AG04449 (cell line): ENCODE results near the gene NCK1.

Experiments used
- CTCF ChIA-PET: fragments of 350-600 bp; formaldehyde crosslinking; extraction: SDS; loops from one replicate; lab custom pipeline; 2021; ENCODE audit warnings: antibody characterized with exemption; lab: Yijun Ruan, JAX
- POLR2A ChIA-PET: fragments of 400-600, 350-600 bp; formaldehyde crosslinking; extraction: SDS; loops from one replicate; lab custom pipeline; 2020; ENCODE audit warnings: antibody characterized with exemption, inconsistent platforms; lab: Yijun Ruan, JAX
- DNase-seq: peaks from one replicate; pipeline ENCODE4 v3.0.0-alpha.2; 2010; ENCODE audit warnings: low read depth, low spot score
- H3K4me3 ChIP-seq: 2 replicates; pipeline ENCODE4 v1.5.1; 2011; ENCODE audit warnings: low read depth, mild to moderate bottlenecking, control low read depth, low read length
- CTCF ChIP-seq: IDR thresholded peaks from one replicate; pipeline ENCODE4 v1.5.1; 2011; ENCODE audit warnings: mild to moderate bottlenecking, moderate library complexity, low read length, control low read depth, inconsistent platforms; ENCODE audit not compliant: insufficient read depth; ENCODE audit errors: missing control alignments

The NCK1 gene

GRCh38 chr3:136903899-136904298 lies 41.9 kb downstream of the NCK1 start:
- H3K4me3 ChIP-seq: no peak overlapping the region
- TF ChIP-seq CTCF: no peak
- ChIA-PET CTCF (no interaction called here), POLR2A (no interaction called here)
- DNase-seq: no peak

GRCh38 chr3:136904746-136905145 lies 42.7 kb downstream of the NCK1 start:
- ChIA-PET CTCF (no interaction called here), POLR2A (no interaction called here)

GRCh38 chr3:136905549-136905948 lies 43.5 kb downstream of the NCK1 start:
- POLR2A ChIA-PET: no interaction called here
- TF ChIP-seq CTCF: no peak
- DNase-seq: no peak
- no peak overlapping the region for H3K4me3 ChIP-seq
- CTCF ChIA-PET: no interaction called here

More at GRCh38 chr3:136904746-136905145, 42.7 kb downstream of the NCK1 start:
- no peak for TF ChIP-seq CTCF
- H3K4me3 ChIP-seq: no peak overlapping the region
- DNase-seq: no peak

GRCh38 chr3:136906725-136907124 lies 44.7 kb downstream of the NCK1 start:
- no peak overlapping the region for H3K4me3 ChIP-seq
- no peak for TF ChIP-seq CTCF
- POLR2A ChIA-PET: no interaction called here
- DNase-seq: no peak
- CTCF ChIA-PET: no interaction called here

GRCh38 chr3:136908297-136908696 lies 46.3 kb downstream of the NCK1 start:
- no peak overlapping the region for H3K4me3 ChIP-seq
- CTCF ChIA-PET: no interaction called here
- POLR2A ChIA-PET: no interaction called here

GRCh38 chr3:136909187-136909586 lies 47.2 kb downstream of the NCK1 start:
- no peak overlapping the region for H3K4me3 ChIP-seq
- TF ChIP-seq CTCF: no peak
- ChIA-PET POLR2A (no interaction called here), CTCF (no interaction called here)
- DNase-seq: no peak

More at GRCh38 chr3:136908297-136908696, 46.3 kb downstream of the NCK1 start:
- TF ChIP-seq CTCF: no peak
- no peak for DNase-seq
